IMR-90 (cell line): Measurements from ENCODE around the gene GDPD5. TPM values are rescaled to one million over a fixed set of nuclear protein-coding genes. Genes with fewer than 3 reads are reported as not detected.

Experiments used
- ATAC-seq: fragments of 200-7000 bp; cut with Tn5 transposase; 2 replicates; pipeline ENCODE4 v1.9.1; 2020; ENCODE audit warnings: low read depth, mild to moderate bottlenecking, moderate library complexity
- BruUV-seq: library from RNA; stranded (reverse); fragments of 400-500 nt; replicated peaks from 2 replicates; lab custom pipeline; 2021; lab: Mats Ljungman, UMichigan
- CTCF ChIA-PET: fragments of 300-600 bp; formaldehyde crosslinking; extraction: SDS; loops from one replicate; lab custom pipeline; 2021; ENCODE audit warnings: antibody characterized with exemption; lab: Yijun Ruan, JAX
- POLR2A ChIA-PET: fragments of 300-600 bp; sonication (Branson Sonifier 250); formaldehyde crosslinking; loops from one replicate; lab custom pipeline; 2022; ENCODE audit warnings: antibody characterized with exemption; ENCODE audit not compliant: unreplicated experiment; lab: Charles Lee
- DNase-seq: peaks from one replicate; pipeline ENCODE4 v3.0.0; 2013
- H2AFZ ChIP-seq: replicated peaks from 2 replicates; pipeline ENCODE3; 2013; ENCODE audit warnings: low read length, mild to moderate bottlenecking; ENCODE audit not compliant: poor library complexity
- H2AK5ac ChIP-seq: 2 replicates; pipeline ENCODE4 v1.6.1; 2013; ENCODE audit warnings: low read depth, low read length, inconsistent platforms
- H2AK9ac ChIP-seq: replicated peaks from 2 replicates; pipeline ENCODE3; 2013; ENCODE audit warnings: mild to moderate bottlenecking, low read depth, low read length, moderate library complexity; ENCODE audit not compliant: poor library complexity
- H2BK120ac ChIP-seq: 2 replicates; pipeline ENCODE4 v1.6.1; 2013; ENCODE audit warnings: low read depth, low read length, inconsistent platforms
- H2BK15ac ChIP-seq: 3 replicates; pipeline ENCODE4 v1.6.1; 2013; ENCODE audit warnings: low read depth, low read length, inconsistent platforms
- H2BK20ac ChIP-seq: 2 replicates; pipeline ENCODE4 v1.6.1; 2013; ENCODE audit warnings: low read depth, mild to moderate bottlenecking, inconsistent platforms, low read length, moderate library complexity
- H2BK5ac ChIP-seq: 2 replicates; pipeline ENCODE4 v1.6.1; 2013; ENCODE audit warnings: mild to moderate bottlenecking, low read depth, low read length, inconsistent platforms; ENCODE audit not compliant: poor library complexity, severe bottlenecking
- H3K14ac ChIP-seq: replicated peaks from 2 replicates; pipeline ENCODE4 v1.6.1; 2013; ENCODE audit warnings: low read depth, low read length, inconsistent platforms
- H3K18ac ChIP-seq: 2 replicates; pipeline ENCODE4 v1.6.1; 2013; ENCODE audit warnings: low read depth, low read length, control low read depth
- H3K23ac ChIP-seq: 2 replicates; pipeline ENCODE4 v1.6.1; 2013; ENCODE audit warnings: low read depth, low read length, inconsistent platforms
- H3K27ac ChIP-seq: 2 replicates; pipeline ENCODE4 v1.5.1; 2013; ENCODE audit warnings: mild to moderate bottlenecking, control low read depth, low read length; ENCODE audit not compliant: insufficient read depth
- H3K27me3 ChIP-seq: 2 replicates; pipeline ENCODE4 v1.6.1; 2013; ENCODE audit warnings: low read length; ENCODE audit not compliant: control insufficient read depth, insufficient read depth
- H3K36me3 ChIP-seq: 2 replicates; pipeline ENCODE4 v1.6.1; 2013; ENCODE audit warnings: low read length, mixed read lengths; ENCODE audit not compliant: control insufficient read depth, insufficient read depth
- H3K4ac ChIP-seq: 2 replicates; pipeline ENCODE4 v1.6.1; 2013; ENCODE audit warnings: low read depth, low read length, inconsistent platforms
- H3K4me1 ChIP-seq: 2 replicates; pipeline ENCODE4 v1.6.1; 2013; ENCODE audit warnings: low read length, mixed read lengths; ENCODE audit not compliant: control insufficient read depth, insufficient read depth
- H3K4me2 ChIP-seq: 2 replicates; pipeline ENCODE4 v1.6.1; 2013; ENCODE audit warnings: low read depth, mild to moderate bottlenecking, control low read depth, low read length, moderate library complexity
- H3K4me3 ChIP-seq: 2 replicates; pipeline ENCODE4 v1.5.1; 2013; ENCODE audit warnings: low read depth, mild to moderate bottlenecking, control low read depth, low read length, moderate library complexity; ENCODE audit not compliant: insufficient read depth
- H3K56ac ChIP-seq: 2 replicates; pipeline ENCODE4 v1.6.1; 2013; ENCODE audit warnings: low read length, inconsistent platforms; ENCODE audit not compliant: insufficient read depth; ENCODE audit errors: extremely low read depth
- H3K79me1 ChIP-seq, 2 experiments: 2 replicates each; pipeline ENCODE4 v1.6.1; 2013; ENCODE audit warnings: low read length in 2 of 2, inconsistent platforms in 1 of 2, low read depth in 1 of 2
- H3K9ac ChIP-seq: 2 replicates; pipeline ENCODE4 v1.6.1; 2013; ENCODE audit warnings: low read depth, low read length, control low read depth
- H3K9me1 ChIP-seq: 2 replicates; pipeline ENCODE4 v1.6.1; 2013; ENCODE audit warnings: low read length, inconsistent platforms; ENCODE audit not compliant: insufficient read depth
- H3K9me3 ChIP-seq: 2 replicates; pipeline ENCODE4 v1.6.1; 2013; ENCODE audit warnings: low read length; ENCODE audit not compliant: control insufficient read depth, insufficient read depth
- H4K20me1 ChIP-seq: 2 replicates; pipeline ENCODE4 v1.6.1; 2013; ENCODE audit warnings: low read length, inconsistent platforms; ENCODE audit not compliant: insufficient read depth
- H4K5ac ChIP-seq: 2 replicates; pipeline ENCODE4 v1.6.1; 2013; ENCODE audit warnings: mild to moderate bottlenecking, low read depth, low read length, control low read depth
- H4K8ac ChIP-seq, 2 experiments: 2 replicates each; pipeline ENCODE4 v1.6.1; 2013; ENCODE audit warnings: low read depth in 2 of 2, low read length in 2 of 2, control low read depth in 1 of 2, inconsistent platforms in 1 of 2
- H4K91ac ChIP-seq: 2 replicates; pipeline ENCODE4 v1.6.1; 2013; ENCODE audit warnings: low read depth, low read length, inconsistent platforms; ENCODE audit not compliant: insufficient read depth
- BHLHE40 ChIP-seq: fragments of 150-350 bp; IDR thresholded peaks from 2 replicates; pipeline ENCODE4 v1.6.1; 2016; ENCODE audit warnings: mild to moderate bottlenecking, low read depth, low read length
- CHD1 ChIP-seq: IDR thresholded peaks from 2 replicates; pipeline ENCODE4 v1.6.1; 2012; ENCODE audit warnings: low read depth, low read length, improper control_type of control experiment
- FOS ChIP-seq: fragments of 150-350 bp; IDR thresholded peaks from 2 replicates; pipeline ENCODE4 v1.6.1; 2016; ENCODE audit warnings: low read depth, low read length
- MAFK ChIP-seq: IDR thresholded peaks from 2 replicates; pipeline ENCODE4 v1.6.1; 2012; ENCODE audit warnings: low read depth, low read length, improper control_type of control experiment
- NFE2L2 ChIP-seq: fragments of 150-350 bp; IDR thresholded peaks from 2 replicates; pipeline ENCODE4 v1.6.1; 2016; ENCODE audit warnings: low read depth, mild to moderate bottlenecking, low read length
- POLR2A ChIP-seq: IDR thresholded peaks from 2 replicates; pipeline ENCODE4 v1.6.1; 2012; ENCODE audit warnings: mild to moderate bottlenecking, low read depth, low read length
- RAD21 ChIP-seq: IDR thresholded peaks from 2 replicates; pipeline ENCODE4 v1.6.1; 2012; ENCODE audit warnings: low read length, improper control_type of control experiment
- SMC3 ChIP-seq: fragments of 150-350 bp; IDR thresholded peaks from 2 replicates; pipeline ENCODE4 v1.6.1; 2016; ENCODE audit warnings: low read depth, mild to moderate bottlenecking, antibody characterized with exemption, low read length, moderate library complexity
- WGBS, 2 experiments: methylation state at CpG; one replicate each; pipeline versions ENCODE4 v1.1.5 to v1.1.7; 2013; ENCODE audit warnings: missing lambda C conversion rate in 2 of 2; ENCODE audit not compliant: insufficient read length in 1 of 2; ENCODE audit errors: extremely low coverage in 2 of 2; 5-methylcytosine and 5-hydroxymethylcytosine counted together
- dilution Hi-C: fragments of 300-500 bp; cut with HindIII; formaldehyde crosslinking; loops from one replicate; pipeline ENCODE4 v1.14.3; 2018; ENCODE audit warnings: low sequenced_read_pairs; ENCODE audit not compliant: unreplicated experiment
- in situ Hi-C: fragments of 300-500 bp; cut with MboI; formaldehyde crosslinking; loops from 3 replicates; pipeline ENCODE4 v1.14.3; 2019; ENCODE audit warnings: low sequenced_read_pairs, inconsistent platforms, mixed read lengths
- intact Hi-C: fragments of 100-400 bp; cut with micrococcal nuclease; formaldehyde crosslinking; loops from 2 replicates; pipeline ENCODE4 v1.10.0; 2022
- polyA plus RNA-seq, 3 experiments: library from polyadenylated mRNA; depleted of rRNA; stranded (reverse); fragments of >200 nt; gene quantifications; 2 replicates each; pipeline ENCODE4 v1.2.3, GENCODE V29; 2012; ENCODE audit warnings: low replicate concordance in 1 of 3
- total RNA-seq: library from RNA; depleted of rRNA; stranded (reverse); fragments of >200 nt; gene quantifications from 2 replicates; pipeline ENCODE4 v1.2.3, GENCODE V29; 2012
- TF ChIP-seq, protein P1 (sequence below): fragments of 150-350 bp; IDR thresholded peaks from 2 replicates; pipeline ENCODE4 v1.6.1; 2016; ENCODE audit warnings: low read depth, mild to moderate bottlenecking, low read length, moderate library complexity, borderline replicate concordance

GDPD5 gene
- total and polyA plus RNA-seq, 2 of the 4 experiments (the other 2 are of a cell fraction) = 2.0 to 7.9 TPM

DNA sequence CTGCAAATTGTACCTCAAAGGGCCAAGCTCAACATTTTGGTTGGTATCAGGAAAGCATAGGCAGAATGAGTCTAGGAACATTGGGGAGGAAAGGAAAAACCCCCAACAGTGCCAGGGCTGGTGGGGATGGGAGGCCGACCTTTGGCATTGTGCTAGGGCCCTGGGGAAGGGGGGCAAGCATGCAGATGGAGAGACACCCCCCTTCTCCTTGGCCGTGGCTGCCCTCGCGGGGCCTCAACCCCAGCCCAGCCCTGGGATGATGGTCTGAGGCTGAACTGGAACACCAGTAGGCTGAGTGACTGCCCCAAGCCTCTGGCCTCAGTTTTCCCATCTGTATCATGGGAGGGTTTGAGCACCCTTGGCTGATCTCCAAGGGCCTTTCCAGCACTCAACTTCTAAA lies 40.0 kb downstream of the GDPD5 start:
- H2BK20ac ChIP-seq = no peak overlapping the region
- no peak overlapping the region for H2BK15ac ChIP-seq
- no TSS peak for BruUV-seq
- ATAC-seq (no peak), DNase-seq (no peak)
- no peak overlapping the region for H4K8ac ChIP-seq
- H2AFZ ChIP-seq = no peak overlapping the region
- no peaks in the 10 kb centered on the region; the same call in 1 of the 2 replicates for H3K27me3 ChIP-seq
- intact Hi-C loops = no loop called here
- in situ Hi-C loops = no loop called here
- no peak overlapping the region for H3K4ac ChIP-seq
- H3K23ac ChIP-seq = no peak overlapping the region
- no peak overlapping the region for H3K9ac ChIP-seq
- H2AK9ac ChIP-seq = no peak overlapping the region
- H3K4me3 ChIP-seq = no peak overlapping the region
- no peaks in the 10 kb centered on the region for H3K9me3 ChIP-seq
- no peak overlapping the region for H4K91ac ChIP-seq
- H3K9me1 ChIP-seq = peaks cover 2% of the 10 kb centered on the region; the same call in 1 of the 2 replicates
- ChIA-PET POLR2A (no interaction called here), CTCF (no interaction called here)
- no peak overlapping the region for H3K56ac ChIP-seq
- H3K14ac ChIP-seq = no peak overlapping the region
- no peak overlapping the region for H4K5ac ChIP-seq
- H3K18ac ChIP-seq = no peak overlapping the region
- no peak overlapping the region for H2BK5ac ChIP-seq
- no peak overlapping the region for H3K4me2 ChIP-seq
- H2BK120ac ChIP-seq = no peak overlapping the region
- no peaks in the 10 kb centered on the region for H3K79me1 ChIP-seq
- no peaks in the 10 kb centered on the region for H4K20me1 ChIP-seq
- dilution Hi-C loops = no loop called here
- no peak overlapping the region for H2AK5ac ChIP-seq
- TF ChIP-seq, protein P1, sequence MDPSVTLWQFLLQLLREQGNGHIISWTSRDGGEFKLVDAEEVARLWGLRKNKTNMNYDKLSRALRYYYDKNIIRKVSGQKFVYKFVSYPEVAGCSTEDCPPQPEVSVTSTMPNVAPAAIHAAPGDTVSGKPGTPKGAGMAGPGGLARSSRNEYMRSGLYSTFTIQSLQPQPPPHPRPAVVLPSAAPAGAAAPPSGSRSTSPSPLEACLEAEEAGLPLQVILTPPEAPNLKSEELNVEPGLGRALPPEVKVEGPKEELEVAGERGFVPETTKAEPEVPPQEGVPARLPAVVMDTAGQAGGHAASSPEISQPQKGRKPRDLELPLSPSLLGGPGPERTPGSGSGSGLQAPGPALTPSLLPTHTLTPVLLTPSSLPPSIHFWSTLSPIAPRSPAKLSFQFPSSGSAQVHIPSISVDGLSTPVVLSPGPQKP = no peak
- TF ChIP-seq FOS (no peak), RAD21 (no peak), POLR2A (no peak), CHD1 (no peak), BHLHE40 (no peak), NFE2L2 (no peak), MAFK (no peak), SMC3 (no peak)
- WGBS, 2 experiments = no CpG with 5 or more reads among the region's 4 CpGs
- no peak overlapping the region for H3K27ac ChIP-seq
- peaks cover 5% of the 10 kb centered on the region for H3K4me1 ChIP-seq
- no peaks in the 10 kb centered on the region for H3K36me3 ChIP-seq
